IMR-90 (cell line): ENCODE data around the gene MGLL.

Source experiments
- CEBPB ChIP-seq: IDR thresholded peaks from 2 replicates; pipeline ENCODE4 v1.6.1; 2012; ENCODE audit warnings: low read depth, low read length, improper control_type of control experiment
- FOS ChIP-seq: fragments of 150-350 bp; IDR thresholded peaks from 2 replicates; pipeline ENCODE4 v1.6.1; 2016; ENCODE audit warnings: low read depth, low read length
- NFE2L2 ChIP-seq: fragments of 150-350 bp; IDR thresholded peaks from 2 replicates; pipeline ENCODE4 v1.6.1; 2016; ENCODE audit warnings: low read depth, mild to moderate bottlenecking, low read length
- POLR2A ChIP-seq: IDR thresholded peaks from 2 replicates; pipeline ENCODE4 v1.6.1; 2012; ENCODE audit warnings: mild to moderate bottlenecking, low read depth, low read length
- RAD21 ChIP-seq: IDR thresholded peaks from 2 replicates; pipeline ENCODE4 v1.6.1; 2012; ENCODE audit warnings: low read length, improper control_type of control experiment
- RFX5 ChIP-seq: IDR thresholded peaks from 2 replicates; pipeline ENCODE4 v1.8.0; 2012; ENCODE audit warnings: low read depth, mild to moderate bottlenecking, low read length, moderate library complexity
- SMC3 ChIP-seq: fragments of 150-350 bp; IDR thresholded peaks from 2 replicates; pipeline ENCODE4 v1.6.1; 2016; ENCODE audit warnings: low read depth, mild to moderate bottlenecking, antibody characterized with exemption, low read length, moderate library complexity
- TF ChIP-seq, protein P1 (sequence below): conservative IDR thresholded peaks from 2 replicates; pipeline ENCODE4 v1.5.1; 2012; ENCODE audit warnings: mild to moderate bottlenecking, low read depth, low read length, improper control_type of control experiment
- TF ChIP-seq, protein P2 (sequence below): fragments of 150-350 bp; IDR thresholded peaks from 2 replicates; pipeline ENCODE4 v1.6.1; 2017; ENCODE audit warnings: mild to moderate bottlenecking, antibody characterized with exemption, low read length, low read depth

DNA sequence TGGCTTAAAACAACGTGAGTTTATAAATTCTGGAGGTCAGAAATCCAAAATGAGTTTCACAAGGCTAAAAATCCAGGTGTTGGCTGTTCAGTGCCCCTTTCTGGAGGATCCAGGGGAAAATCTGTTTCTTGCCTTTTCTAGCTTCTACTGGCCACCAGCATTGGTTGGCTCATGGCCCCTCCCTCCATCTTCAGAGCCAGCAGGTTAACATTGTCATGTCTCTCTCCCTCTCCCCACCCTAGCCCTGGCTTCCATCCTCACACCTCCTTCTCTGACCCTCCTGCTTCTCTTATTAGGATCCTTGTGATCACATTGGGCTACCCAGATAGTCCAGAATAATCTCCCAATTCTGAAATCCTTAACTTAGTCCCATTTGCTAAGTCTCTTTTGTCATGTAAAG, 32.9 kb upstream of the MGLL start:
- no peak for TF ChIP-seq FOS
- no peak for TF ChIP-seq SMC3
- TF ChIP-seq RAD21: no peak
- no peak for TF ChIP-seq RFX5
- TF ChIP-seq POLR2A: no peak
- TF ChIP-seq, protein P1, sequence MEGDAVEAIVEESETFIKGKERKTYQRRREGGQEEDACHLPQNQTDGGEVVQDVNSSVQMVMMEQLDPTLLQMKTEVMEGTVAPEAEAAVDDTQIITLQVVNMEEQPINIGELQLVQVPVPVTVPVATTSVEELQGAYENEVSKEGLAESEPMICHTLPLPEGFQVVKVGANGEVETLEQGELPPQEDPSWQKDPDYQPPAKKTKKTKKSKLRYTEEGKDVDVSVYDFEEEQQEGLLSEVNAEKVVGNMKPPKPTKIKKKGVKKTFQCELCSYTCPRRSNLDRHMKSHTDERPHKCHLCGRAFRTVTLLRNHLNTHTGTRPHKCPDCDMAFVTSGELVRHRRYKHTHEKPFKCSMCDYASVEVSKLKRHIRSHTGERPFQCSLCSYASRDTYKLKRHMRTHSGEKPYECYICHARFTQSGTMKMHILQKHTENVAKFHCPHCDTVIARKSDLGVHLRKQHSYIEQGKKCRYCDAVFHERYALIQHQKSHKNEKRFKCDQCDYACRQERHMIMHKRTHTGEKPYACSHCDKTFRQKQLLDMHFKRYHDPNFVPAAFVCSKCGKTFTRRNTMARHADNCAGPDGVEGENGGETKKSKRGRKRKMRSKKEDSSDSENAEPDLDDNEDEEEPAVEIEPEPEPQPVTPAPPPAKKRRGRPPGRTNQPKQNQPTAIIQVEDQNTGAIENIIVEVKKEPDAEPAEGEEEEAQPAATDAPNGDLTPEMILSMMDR: no peak
- TF ChIP-seq CEBPB: no peak
- no peak for TF ChIP-seq NFE2L2
- TF ChIP-seq, protein P2, sequence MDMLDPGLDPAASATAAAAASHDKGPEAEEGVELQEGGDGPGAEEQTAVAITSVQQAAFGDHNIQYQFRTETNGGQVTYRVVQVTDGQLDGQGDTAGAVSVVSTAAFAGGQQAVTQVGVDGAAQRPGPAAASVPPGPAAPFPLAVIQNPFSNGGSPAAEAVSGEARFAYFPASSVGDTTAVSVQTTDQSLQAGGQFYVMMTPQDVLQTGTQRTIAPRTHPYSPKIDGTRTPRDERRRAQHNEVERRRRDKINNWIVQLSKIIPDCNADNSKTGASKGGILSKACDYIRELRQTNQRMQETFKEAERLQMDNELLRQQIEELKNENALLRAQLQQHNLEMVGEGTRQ: no peak
